Occipital lobe (tissue), 2 donors: Measurements from ENCODE around the gene HEPACAM2. TPM values are rescaled to one million over a fixed set of nuclear protein-coding genes. Genes with fewer than 3 reads are reported as not detected.
A peak's percentile ranks its signal among the peaks of the same experiment; 100 is the strongest.

Source experiments
- DNase-seq: peaks from one replicate; lab custom pipeline; 2025; lab: John Stamatoyannopoulos, UW
- total RNA-seq: library from RNA; depleted of rRNA; stranded (reverse); fragments of >200 nt; gene quantifications from one replicate; pipeline ENCODE4 v1.2.3, GENCODE V29; 2014

HEPACAM2 gene
- total RNA-seq, 1 donor from 2014 or later, result not detected

DNA sequence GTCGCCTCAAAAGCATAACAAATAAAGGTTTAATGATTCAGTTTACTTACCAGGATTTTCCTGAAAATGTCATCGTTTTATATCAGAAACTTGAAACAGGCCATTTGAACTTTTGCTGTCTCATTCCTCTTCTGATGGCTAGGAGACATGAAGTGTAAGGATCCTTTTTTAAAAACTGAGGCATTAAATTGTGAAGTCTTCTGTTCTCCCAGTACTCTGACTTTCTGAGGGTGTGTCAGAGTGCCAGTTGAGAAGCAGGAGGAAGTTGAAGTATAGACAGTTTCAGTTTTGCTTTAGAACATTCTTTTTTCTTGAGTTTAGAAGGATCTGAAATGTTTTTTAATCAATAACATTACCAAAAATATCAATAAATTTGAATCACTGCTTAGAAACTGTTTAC lies 78.1 kb downstream of the HEPACAM2 start, which contains the start of gene SAMD9L:
TSS of gene SAMD9L (minus strand) at position 242 of the 400 bp plus-strand sequence. CDS start 12,414 bp downstream, outside the sequence.
- DNase-seq, result no peak

DNA sequence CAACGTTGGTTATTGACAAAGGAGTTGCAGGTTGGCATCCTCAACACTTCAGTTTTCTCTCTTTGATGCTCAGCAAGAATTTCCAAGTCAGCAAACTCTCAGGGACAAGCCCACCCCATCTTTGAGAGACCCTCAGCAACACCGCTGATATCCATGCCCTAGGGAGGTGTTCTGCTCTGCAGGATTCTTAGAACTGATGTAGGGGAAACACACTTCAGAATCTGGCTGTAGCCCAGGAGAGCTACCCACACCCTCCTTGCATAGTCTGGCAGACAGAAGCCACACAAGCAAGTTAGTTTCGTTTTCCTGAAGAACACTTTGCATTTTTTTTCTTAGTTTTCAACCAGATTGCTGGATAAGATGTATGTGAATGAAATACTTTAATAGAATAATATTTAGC lies 78.9 kb downstream of the HEPACAM2 start:
- peak; percentile 5 for DNase-seq

DNA sequence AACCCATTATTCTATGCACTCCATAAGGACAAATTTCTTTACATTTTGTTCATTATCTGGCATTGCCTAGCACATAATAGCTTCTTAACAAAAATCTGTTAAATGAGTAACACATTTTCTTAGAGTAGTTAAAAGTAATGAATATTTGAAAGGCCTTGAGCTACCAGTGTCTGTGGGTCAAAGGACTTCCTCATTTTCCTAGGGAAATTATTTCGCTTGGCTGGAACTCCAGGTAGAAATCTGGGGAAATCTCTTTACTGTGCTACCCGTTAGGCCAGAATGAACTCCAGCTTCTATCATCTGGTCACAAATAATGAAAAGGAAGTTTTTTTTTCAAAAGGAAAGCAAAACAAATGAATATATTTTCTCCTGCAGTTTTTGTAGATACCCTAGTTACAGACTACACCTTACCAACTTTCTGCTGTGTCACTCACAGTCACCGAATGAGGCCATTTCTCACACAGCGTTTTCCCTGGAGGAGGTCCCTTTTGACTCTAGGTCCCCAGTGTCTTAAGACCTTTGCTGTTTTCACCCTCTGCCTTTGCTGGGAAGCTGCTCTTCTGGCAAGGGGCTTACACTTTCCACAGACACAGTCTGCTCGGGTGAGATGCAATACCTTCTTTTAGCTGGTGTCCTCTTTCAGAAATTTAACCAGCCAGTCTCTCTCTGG lies 79.7 kb downstream of the HEPACAM2 start:
- DNase-seq, result no peak

DNA sequence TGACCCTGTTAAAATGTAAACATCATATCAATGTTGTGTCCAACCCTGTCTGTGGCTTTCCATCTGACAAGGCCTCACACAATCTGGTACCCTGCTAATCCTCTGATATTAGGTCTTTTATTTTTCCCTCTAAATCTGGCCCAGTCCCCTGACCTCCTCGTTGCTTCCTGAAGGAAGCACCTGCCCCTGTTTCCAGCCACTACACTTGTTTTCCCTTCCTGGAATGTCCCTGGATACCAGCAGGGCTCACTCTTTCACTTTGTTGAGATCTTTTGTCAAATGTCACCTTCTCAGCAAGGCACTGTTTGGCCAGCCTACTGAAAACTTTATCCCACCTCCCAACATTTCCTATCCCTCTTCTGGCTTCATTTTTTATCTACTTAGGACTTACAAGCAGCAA lies 80.2 kb downstream of the HEPACAM2 start:
- DNase-seq, result no peak

DNA sequence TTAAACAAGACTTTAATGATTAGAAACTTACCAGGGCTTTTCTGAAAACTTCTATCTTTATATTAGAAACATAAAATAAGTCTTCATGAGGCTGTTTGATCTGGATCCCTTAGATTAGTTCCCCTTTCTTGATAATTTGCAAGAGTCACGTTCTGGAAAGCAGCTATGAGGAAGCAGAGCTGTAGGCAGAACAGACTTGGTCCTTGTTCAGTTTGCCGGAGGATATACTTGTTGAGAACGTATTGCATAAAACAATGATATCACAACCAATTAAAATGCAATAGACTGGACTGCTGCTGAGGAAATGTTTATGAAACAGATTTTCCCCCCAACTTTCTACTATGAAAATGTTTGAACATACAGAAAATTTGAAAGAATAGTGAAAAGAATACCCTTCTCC lies 80.9 kb downstream of the HEPACAM2 start:
- DNase-seq, result no peak

DNA sequence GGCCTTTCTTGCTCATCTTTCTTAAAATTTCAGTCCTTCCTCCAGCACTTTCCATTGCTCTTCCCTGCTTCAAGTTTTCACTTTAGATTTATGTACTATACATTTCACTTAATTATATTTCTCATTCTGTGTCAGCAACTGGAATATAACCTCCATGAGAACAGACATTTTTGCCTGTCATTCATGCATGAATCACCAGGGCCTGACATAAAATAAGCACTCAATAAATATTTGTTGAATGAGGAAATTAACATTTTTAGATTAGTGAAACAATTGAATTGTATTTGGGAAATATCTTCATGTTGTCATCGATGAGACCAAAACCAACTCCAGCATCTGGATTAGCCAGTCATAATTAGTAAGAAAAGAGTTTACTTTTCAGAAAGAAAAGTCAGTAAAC lies 84.1 kb downstream of the HEPACAM2 start:
- DNase-seq, result no peak

DNA sequence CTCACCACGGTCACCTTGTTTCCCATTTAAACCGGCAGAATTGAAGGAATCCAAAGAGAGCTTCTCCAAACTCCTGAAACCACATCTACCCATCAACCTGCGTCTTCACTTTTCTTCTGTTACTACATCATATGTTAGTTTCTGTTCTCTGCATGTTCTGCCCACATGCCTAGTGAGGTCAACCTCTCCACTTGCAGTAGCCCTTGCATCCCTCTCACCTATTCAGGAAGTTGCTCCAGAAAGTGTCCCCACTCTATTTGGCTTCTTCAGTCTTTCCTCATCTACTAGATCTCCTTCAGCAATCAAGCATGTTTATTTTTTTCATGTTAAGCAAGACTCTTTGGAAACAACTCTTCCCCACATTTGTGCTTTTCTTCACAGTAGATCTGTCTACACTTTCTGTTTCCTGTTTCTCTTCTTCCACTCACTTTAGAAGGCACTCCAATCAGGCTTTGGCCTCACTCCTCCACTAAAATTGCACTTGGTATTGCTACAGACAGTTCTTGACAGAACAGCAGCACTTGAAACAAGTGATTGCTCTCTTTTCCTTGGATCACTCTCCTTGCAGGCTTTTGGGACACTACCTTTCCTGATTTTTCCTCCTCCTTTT lies 85.6 kb downstream of the HEPACAM2 start:
- no peak for DNase-seq

DNA sequence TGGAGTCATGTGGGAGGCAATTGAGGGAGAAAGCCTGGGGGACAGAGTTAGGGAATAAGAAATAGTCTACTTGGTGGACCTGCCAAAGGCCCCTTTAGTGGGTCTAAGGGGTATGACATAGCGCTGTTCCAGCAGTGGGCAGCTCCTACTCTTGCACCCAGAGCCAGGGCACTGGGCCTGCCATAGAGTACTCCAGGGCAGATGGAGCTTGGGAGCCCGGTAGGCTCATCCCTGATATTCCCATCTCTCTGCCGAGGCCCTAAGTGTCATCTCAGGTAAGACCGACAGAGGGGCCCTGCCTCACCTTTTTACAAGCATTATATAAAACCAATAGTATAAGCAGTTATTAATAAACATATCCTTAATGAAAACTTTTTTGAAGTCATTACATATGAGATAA lies 87.7 kb downstream of the HEPACAM2 start:
- no peak for DNase-seq

Other genes with a start within 250 kb of the HEPACAM2 start
- 3.3 TPM for gene SAMD9, start 108.5 kb downstream of the HEPACAM2 start, total RNA-seq
- gene SAMD9L, start 78.1 kb downstream of the HEPACAM2 start, total RNA-seq, result 3.7 TPM
- 134 TPM for gene VPS50, start 5.9 kb upstream of the HEPACAM2 start, total RNA-seq